Inflammatory macrophage treated with lipopolysaccharide for 4 hours (primary cell): ENCODE results near the gene ZCCHC14.

Experiments
- DNase-seq: peaks from one replicate; pipeline ENCODE4 v3.0.0-alpha.2; 2020

The ZCCHC14 gene

GRCh38 chr16:87422106-87422505, 70.7 kb downstream of the ZCCHC14 start:
- no peak for DNase-seq

GRCh38 chr16:87421003-87421912, 71.6 kb downstream of the ZCCHC14 start:
- DNase-seq = no peak

- DNase-seq = no peak
These were observed 72.5 kb downstream of the ZCCHC14 start for GRCh38 chr16:87420026-87421002.

DNA sequence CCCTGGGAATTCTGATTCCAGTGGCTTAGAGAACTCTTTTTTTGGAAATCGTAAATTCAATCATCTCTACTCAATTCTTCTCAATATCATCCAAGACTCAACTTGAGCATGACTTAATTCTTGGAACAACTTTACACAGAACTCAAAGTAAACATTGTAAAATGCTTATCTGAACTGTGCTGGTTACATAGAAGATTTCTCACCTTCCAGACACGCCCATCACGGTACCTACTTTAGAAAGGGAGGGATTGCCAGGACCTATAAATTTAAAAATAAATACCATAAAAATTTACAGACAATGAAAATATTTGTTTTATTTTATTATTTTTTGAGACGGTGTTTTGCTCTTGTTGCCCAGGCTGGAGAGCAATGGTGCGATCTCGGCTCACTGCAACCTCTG, 74.2 kb downstream of the ZCCHC14 start:
- DNase-seq = no peak

DNA sequence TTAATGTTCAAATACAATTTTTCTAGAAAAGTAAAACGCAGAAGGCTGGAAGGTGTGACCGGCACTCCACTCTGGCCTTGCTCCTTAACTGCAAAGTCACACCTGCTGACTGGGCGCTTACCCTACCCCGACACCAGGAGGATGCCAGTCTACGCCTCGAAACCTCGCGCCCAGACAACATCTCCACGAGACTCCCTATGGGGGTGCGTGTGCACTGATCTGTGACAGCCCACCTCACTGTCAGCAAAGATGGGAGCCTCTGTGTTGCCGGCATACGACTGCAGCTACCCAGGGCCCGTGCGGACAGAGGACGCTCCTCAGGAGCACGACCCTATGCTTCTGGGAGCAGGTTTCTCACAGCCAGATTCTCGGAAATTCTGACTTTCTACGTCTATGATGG, 74.6 kb downstream of the ZCCHC14 start:
- DNase-seq = no peak

- no peak for DNase-seq
These were observed 75.3 kb downstream of the ZCCHC14 start for GRCh38 chr16:87417528-87417910.

DNA sequence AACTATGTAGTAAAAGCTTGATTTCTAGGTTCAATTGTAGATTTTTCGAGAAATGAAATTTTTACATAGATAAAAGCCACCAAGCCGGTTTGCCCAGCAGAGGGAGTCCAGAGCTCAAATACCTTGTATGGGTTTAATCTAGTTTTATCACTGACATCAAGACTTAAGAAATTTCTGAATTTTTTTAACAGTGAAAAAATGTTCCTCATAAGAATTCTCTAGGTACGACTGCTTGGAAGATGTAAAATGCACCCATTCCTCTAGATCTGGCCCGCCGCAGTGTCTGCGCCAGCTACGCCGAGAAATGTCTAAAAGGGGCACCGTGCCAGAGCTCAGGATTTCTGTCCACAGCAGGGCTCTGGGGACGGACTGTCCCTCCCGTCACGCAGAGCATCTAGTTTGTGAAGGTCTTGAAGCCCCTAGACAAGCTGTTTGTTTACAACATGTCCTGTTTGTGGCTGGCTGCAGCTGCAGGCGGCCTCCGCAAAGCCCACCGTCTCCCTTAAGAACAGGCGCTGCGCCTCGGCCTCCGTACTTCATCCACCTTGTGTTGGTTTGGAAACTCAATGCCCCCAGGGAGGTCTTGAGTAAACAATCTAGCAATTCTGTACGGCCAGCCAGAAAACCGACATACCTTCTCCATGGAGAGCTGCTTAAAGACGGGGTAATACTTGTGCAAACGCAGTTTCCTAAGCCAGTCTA, 75.8 kb downstream of the ZCCHC14 start:
- DNase-seq = peak; percentile 40

DNA sequence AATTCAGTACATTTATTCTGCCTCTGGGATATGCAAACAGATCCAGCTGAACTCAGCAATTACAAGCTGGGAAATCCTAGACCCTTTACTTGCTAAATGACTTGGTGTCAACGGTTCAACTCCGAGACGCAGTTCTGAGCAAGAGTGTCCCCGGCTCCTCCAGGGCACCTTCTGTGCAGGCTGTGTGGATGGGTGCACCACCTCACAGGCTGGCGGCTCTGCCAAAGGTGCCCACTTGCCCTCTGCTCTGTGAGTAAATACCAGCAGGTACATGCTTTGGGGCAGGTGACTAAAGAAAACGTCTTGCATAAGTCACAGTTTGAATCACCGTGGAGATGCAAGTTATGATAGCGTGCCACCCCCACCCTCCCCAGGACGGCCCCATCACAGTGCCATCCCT, 77.4 kb downstream of the ZCCHC14 start:
- DNase-seq = no peak

DNA sequence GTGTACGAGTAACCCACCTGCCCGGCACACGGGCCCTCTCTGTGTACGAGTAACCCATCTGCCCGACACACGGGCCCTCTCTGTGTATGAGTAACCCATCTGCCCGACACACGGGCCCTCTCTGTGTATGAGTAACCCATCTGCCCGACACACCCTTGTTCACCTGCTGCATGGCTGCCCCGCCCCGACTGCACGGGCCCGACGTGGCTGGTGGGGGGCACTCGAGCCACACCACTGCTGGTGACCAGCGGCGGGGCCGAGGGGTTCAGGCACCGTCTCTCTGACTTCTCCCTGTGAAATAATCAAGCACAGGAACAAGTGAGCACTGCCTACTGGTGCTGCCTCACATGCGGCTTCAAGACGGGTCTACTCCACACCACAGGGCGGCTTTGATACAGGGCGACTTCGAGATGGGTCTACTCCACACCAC, 78.6 kb downstream of the ZCCHC14 start:
- DNase-seq = no peak

DNA sequence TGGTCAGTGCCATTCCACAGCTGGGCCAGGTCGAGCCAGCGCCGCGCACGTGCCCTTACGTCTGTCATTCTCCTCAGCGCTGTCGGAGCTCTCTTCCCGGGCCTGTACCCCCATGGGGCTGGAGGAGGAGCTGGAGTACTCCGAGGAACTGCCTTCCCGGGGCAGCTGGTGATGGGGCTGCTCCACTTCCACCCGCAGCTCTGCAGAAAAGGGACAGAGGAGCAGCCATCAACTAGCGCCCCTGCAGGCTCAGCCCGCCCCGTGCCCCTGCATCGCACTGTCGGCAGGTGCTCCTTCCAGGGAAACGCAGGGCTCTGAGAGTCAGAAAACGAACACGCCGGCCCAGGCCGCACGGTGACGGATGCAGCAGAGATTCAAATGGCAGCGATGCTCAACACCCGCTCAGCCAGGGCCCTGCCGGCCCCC, 79.8 kb downstream of the ZCCHC14 start:
- DNase-seq = no peak

GRCh38 chr16:87412371-87412995, 80.3 kb downstream of the ZCCHC14 start:
- no peak for DNase-seq

- no peak for DNase-seq
These were observed 81.2 kb downstream of the ZCCHC14 start for GRCh38 chr16:87411375-87412271.

DNA sequence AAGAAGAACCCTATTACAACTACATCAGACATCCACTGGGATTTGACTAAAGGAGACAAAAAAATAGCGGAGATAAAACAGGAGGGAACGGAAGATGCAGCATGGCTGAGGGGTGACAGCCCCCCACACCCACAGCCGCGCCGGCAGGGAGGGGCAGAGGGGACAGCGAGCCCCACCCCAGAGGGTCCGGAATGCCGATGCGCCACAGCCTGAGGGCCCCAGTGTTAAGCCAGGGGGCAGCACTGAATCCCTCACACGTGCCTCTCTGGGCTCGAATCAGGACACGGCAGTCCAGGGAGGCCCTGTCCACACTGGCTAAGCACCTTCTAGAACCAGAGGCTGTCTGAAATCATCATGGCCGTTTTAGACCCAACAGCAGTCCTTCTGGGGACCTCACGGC, 81.9 kb downstream of the ZCCHC14 start:
- DNase-seq = no peak

- DNase-seq = no peak
These were observed 82.3 kb downstream of the ZCCHC14 start for GRCh38 chr16:87410530-87410929.

DNA sequence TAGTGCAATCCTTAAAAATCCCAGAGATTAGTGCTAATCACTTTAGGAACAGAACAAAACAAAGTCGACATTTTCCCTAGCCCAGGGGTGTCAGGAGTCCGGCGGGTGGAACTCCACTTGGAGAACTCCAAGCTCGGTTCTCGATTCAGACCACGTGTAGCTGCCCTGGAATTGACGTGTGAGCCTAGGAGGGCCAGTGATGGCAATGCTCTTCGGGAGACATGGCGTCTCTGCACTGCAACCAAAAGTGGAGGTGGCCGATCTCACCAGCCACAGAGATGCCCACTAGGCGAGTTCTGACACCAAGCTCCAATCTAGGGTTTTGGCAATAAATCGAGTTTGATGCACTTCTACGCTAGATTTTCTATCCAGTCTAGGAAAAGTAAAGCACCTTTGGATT, 83.0 kb downstream of the ZCCHC14 start:
- no peak for DNase-seq

GRCh38 chr16:87409153-87409552, 83.7 kb downstream of the ZCCHC14 start:
- DNase-seq = no peak

DNA sequence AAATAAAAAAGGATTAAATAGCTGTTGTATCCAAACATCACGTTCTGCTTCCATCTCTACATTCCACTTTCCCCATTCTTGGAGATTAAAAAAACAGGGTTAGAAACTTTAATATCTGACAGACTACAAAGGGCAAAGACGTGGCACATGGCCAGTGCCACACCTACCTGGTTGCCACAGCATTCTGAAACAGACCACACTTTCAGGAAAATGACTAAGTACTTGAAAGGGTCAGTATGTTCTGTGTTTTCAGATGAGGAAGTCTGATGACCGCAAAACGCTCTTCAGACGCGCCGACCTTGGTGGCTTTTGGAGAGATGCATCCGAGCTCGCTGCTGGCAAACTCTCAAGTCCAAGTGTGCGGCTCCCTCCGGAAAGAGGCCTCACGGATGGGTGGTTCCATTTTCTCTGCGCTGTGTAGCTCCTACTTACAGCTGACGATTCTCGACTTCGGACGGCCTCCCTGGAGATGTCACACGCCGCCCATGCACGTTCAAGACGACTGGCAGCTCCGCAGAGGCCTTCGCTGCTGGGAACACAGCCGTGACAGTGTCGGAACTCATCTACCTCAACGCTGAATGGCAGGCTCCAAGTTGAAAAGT, 85.2 kb downstream of the ZCCHC14 start:
- peak; percentile 37 for DNase-seq

DNA sequence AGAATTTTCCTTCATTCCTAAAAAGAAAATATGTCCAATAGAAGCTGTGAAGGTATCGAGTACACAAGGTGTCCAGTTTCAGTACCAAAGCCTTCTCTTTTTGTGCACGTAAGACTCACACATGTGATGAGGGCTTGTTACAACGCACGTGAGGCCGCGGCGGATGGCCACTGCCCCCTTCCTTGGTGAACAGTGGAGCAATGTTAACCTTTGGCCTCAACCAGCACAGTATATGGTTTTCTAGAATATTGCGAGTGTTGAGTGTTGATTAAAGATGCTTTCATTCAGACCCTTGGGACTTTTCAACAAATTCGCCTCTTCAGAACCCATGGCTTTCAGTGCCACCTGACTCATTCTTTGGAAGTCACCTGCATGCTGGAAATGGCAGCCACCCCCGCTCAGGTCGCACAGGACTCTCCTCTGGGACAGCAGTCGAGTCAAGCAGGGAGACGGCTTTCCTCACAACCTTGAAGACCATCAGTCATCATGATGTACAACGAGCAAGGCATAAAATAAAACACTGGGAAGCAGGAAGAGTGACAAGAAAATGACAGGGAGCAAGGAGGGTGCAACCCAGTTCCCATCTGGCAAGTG, 86.2 kb downstream of the ZCCHC14 start:
- DNase-seq = no peak

DNA sequence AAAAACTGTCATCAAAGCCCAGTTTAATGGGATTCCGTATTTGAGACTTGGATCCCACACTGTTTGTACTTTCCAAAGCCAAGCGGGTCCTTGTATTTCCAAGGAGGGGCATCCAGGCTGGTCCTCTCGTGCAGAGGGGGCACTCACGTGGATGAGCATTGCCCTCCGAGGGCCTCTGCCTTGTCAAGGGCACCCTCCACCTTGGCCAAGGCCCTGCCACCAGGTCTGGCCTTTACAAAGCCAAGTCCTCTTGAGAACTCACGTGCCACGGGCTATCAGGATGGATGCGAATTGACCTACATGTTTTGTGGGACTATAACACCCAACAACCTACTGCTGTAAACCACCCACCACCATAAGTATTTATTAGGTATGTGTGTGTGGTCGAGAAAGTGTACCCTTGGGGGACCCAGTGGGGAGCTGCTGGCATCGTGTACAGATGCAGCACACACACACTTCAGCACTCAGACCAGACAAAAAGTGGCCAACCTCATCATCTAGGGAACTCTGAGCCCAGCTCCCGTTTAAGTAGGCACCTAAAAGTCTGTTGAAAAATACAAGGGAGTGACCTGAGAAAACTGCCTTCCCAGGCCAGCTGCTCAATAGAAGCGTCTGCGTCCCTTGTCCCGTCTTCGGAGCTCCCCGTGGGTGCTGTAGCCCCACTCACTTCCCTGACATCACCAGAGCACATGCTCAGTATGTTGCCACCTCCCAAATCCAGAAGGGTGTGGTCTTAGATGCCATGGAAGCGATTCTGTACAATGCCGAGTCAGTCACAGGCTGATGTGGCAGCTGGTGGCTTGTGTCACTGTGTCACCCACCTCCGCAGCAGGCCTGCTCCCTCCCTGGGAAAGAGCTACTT, 87.8 kb downstream of the ZCCHC14 start:
- no peak for DNase-seq
